Measurements from ENCODE around the gene HYLS1. TPM values are rescaled to one million over a fixed set of nuclear protein-coding genes. Genes with fewer than 3 reads are reported as not detected.
A peak's percentile ranks its signal among the peaks of the same experiment; 100 is the strongest.

HYLS1 gene
- total and polyA plus RNA-seq, 8 donors, result 0.71 to 2.4 (median 1.6) TPM

DNA sequence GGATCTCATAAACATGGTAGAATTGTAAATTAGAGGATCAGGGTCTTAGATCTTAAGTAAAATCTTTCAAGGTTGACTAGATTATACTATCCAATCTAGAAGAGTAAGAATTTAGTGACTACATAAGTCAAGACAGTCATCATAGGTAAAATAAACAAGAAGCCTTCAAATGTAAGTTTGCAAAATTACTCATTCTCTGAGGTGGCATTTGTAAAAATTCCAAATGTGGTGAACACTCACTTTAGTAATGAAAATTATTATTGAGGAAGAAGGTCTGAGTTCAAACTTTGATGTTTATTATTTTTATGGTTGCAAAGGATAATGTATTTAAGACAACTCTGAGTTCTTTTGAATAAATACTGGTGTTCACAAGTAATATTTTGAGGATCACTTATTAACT, 4.6 kb downstream of the HYLS1 start:
- no peak overlapping the region for H3K27ac ChIP-seq
- no peak for FAIRE-seq
- TF ChIP-seq, protein P1, sequence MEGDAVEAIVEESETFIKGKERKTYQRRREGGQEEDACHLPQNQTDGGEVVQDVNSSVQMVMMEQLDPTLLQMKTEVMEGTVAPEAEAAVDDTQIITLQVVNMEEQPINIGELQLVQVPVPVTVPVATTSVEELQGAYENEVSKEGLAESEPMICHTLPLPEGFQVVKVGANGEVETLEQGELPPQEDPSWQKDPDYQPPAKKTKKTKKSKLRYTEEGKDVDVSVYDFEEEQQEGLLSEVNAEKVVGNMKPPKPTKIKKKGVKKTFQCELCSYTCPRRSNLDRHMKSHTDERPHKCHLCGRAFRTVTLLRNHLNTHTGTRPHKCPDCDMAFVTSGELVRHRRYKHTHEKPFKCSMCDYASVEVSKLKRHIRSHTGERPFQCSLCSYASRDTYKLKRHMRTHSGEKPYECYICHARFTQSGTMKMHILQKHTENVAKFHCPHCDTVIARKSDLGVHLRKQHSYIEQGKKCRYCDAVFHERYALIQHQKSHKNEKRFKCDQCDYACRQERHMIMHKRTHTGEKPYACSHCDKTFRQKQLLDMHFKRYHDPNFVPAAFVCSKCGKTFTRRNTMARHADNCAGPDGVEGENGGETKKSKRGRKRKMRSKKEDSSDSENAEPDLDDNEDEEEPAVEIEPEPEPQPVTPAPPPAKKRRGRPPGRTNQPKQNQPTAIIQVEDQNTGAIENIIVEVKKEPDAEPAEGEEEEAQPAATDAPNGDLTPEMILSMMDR (IDR thresholded peaks at IDR 0.05), result no peak

DNA sequence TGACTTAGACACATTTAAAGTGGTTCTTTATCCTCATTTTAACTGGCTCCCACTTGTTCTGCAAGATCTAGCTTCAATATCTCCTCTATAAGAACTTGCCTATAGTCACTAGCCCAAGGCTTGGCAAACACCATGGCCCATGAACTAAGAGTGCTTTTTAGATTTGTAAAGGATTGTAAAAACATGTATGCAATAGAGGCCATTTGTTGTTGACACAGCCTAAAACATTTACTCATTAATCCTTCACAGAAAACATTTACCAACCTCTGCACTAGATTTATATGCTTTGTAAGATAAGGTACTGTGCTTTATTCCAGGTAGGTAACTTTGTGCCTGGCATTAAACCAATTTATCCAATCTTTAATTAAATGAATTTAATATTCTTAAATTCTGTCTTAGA, 5.5 kb downstream of the HYLS1 start:
- Histone ChIP-seq H3K27me3 (no peaks in the 10 kb centered on the region), H3K9me3 (no peaks in the 10 kb centered on the region), H3K4me3 (no peak overlapping the region), H3K27ac (no peak overlapping the region), H3K36me3 (peaks cover 0 to 3% (median 0%) of the 10 kb centered on the region in 3 donors), H3K4me1 (peaks cover 0 to 7% (median 6%) of the 10 kb centered on the region in 3 donors)
- intact Hi-C loops (cut with DNase I), result no loop called here
- ATAC-seq, result no peak
- DNase-seq, result no peak
- peak; percentile 13 for FAIRE-seq
- TF ChIP-seq, protein P1 (IDR thresholded peaks at IDR 0.05), result no peak

More for the DNA sequence above, 4.6 kb downstream of the HYLS1 start:
- peaks cover 0 to 3% (median 0%) of the 10 kb centered on the region in 3 donors for H3K36me3 ChIP-seq
- no peak overlapping the region for H3K4me3 ChIP-seq
- no peak for DNase-seq
- H3K9me3 ChIP-seq, result no peaks in the 10 kb centered on the region
- intact Hi-C loops (cut with DNase I), result no loop called here
- ATAC-seq, result no peak
- peaks cover 0 to 7% (median 6%) of the 10 kb centered on the region in 3 donors for H3K4me1 ChIP-seq
- no peaks in the 10 kb centered on the region for H3K27me3 ChIP-seq

DNA sequence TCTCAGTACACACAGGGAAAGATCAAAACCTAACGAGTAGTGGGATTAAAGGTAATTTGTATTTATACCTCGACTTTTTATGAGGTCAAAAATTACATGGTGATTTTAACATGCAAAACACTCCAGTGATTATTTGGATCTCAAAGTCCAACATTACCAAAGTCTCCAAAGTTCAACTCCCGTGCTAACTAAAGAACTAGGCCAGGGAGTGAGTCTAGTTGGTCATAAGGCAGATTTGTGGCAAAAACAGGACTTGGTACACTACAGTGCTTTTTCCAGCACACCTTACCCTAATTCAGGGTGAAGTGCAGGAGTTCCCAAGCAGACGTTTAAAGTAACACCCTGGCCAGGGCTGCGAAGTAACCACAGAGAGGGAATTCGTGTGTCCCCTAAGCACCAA, 14.4 kb downstream of the HYLS1 start:
- WGBS, 2 donors, result 73 to 75% methylated on average over 6 of the region's 6 CpGs
- DNase-seq (no peak), FAIRE-seq (no peak), ATAC-seq (no peak)
- Histone ChIP-seq H3K27ac (no peak overlapping the region), H3K4me3 (peak overlapping the region in 1 of 4 donors; percentile 75), H3K9me3 (no peaks in the 10 kb centered on the region), H3K4me1 (peaks cover 0 to 12% (median 6%) of the 10 kb centered on the region in 3 donors), H3K27me3 (no peaks in the 10 kb centered on the region), H3K36me3 (no peaks in the 10 kb centered on the region)
- TF ChIP-seq, protein P1 (IDR thresholded peaks at IDR 0.05), result no peak
- intact Hi-C loops (cut with DNase I), result no loop called here

DNA sequence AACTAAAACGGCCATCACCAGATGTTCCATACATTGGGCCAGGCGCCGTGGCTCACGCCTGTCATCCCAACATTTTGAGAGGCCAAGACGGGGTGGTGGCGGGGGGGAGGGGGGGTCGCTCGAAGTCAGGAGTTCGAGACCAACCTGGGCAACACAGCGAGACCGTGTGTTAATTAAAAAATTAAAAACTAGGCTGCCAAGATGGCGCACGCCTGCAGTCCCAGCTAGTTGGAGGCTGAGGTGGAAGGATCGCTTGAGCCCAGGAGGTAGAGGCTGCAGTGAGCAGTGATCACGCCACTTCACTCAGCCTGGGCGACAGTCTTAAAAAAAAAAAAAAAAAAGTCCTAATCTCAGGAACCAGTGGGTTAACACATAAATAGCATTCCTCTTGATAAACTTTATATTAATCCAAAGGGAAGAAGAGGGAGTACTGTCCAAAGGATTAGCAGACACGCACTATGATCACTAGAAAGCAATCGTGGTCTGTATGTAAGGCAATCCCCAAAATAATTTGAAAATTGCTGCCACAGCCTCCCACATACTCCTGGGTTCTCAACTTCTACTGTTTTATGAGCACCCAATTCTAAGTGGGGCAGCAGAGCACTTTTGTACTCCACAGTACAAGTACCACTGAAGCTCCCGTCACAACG, 14.9 kb downstream of the HYLS1 start:
- WGBS, 2 donors, result 35 to 42% methylated on average over 20 of the region's 20 CpGs
- Histone ChIP-seq H3K4me1 (peaks cover 0 to 12% (median 6%) of the 10 kb centered on the region in 3 donors), H3K27ac (peak overlapping the region; percentile 36 to 83 (median 54)), H3K27me3 (no peaks in the 10 kb centered on the region), H3K36me3 (no peaks in the 10 kb centered on the region), H3K4me3 (peak overlapping the region; percentile 44 to 75 (median 52)), H3K9me3 (no peaks in the 10 kb centered on the region)
- DNase-seq (no peak), ATAC-seq (peak in 1 of 4 donors; percentile 20), FAIRE-seq (no peak)
- TF ChIP-seq, protein P1 (IDR thresholded peaks at IDR 0.05), result no peak
- intact Hi-C loops (cut with DNase I), result no loop called here
